ENCODE measurements around the gene CENPT. TPM values are rescaled to one million over a fixed set of nuclear protein-coding genes. Genes with fewer than 3 reads are reported as not detected.

CENPT gene
- total and polyA plus RNA-seq, 2 donors (not counting 3 experiments of a cell fraction or from before 2014, with no cell fraction given) = 60.3 to 61.3 TPM

- Histone ChIP-seq H3K9me1 (replicated peaks; ENCODE audit: control insufficient read depth, extremely low read depth, insufficient read depth, low read length) (no peaks in the 10 kb centered on the region), H3K9ac (replicated peaks; ENCODE audit: extremely low read depth, insufficient read depth, low read length) (no peak overlapping the region), H3K4me1 (ENCODE audit: control insufficient read depth, extremely low read depth, insufficient read depth, low read length) (peaks cover 15% of the 10 kb centered on the region), H3K27ac (ENCODE audit: insufficient read depth, low read depth, low read length) (no peak overlapping the region), H4K20me1 (replicated peaks; ENCODE audit: control insufficient read depth, extremely low read depth, insufficient read depth, low read length) (no peaks in the 10 kb centered on the region), H2AFZ (ENCODE audit: low read depth, low read length) (no peak overlapping the region), H3K79me2 (ENCODE audit: control insufficient read depth, insufficient read depth, low read length) (peaks cover 35% of the 10 kb centered on the region), H3K4me2 (ENCODE audit: insufficient read depth, low read length) (no peak overlapping the region), H3K9me3 (replicated peaks; ENCODE audit: control insufficient read depth, insufficient read depth, low read length) (no peaks in the 10 kb centered on the region), H3K4me3 (replicated peaks in 1 of 3; ENCODE audit: insufficient read depth in 1 of 3, low read depth in 1 of 3, low read length in 3 of 3) (no peak overlapping the region), H3K27me3 (ENCODE audit: control insufficient read depth in 2 of 2, insufficient read depth in 2 of 2, low read length in 2 of 2) (no peaks in the 10 kb centered on the region), H3K36me3 (ENCODE audit: control insufficient read depth in 2 of 2, extremely low read depth in 1 of 2, insufficient read depth in 2 of 2, low read length in 2 of 2) (peaks cover 16 to 62% of the 10 kb centered on the region in 2 experiments)
- intact Hi-C loops (cut with micrococcal nuclease) (no loop called here), dilution Hi-C loops (cut with MboI; ENCODE audit: extremely low pct_ligation_motif_present, low sequenced_read_pairs) (no loop called here)
- no peak for FAIRE-seq
- no peak for DNase-seq (ENCODE audit: low read depth, low spot score)
- TF ChIP-seq JUN (IDR thresholded peaks at IDR 0.05; ENCODE audit: borderline replicate concordance, insufficient read depth, insufficient read length, low read depth) (no peak), GATA2 (IDR thresholded peaks at IDR 0.05; ENCODE audit: insufficient read depth, insufficient read length, low read depth, low read length) (no peak), FOS (IDR thresholded peaks at IDR 0.05; ENCODE audit: borderline replicate concordance, insufficient read depth, low read length) (no peak), MYC (IDR thresholded peaks at IDR 0.05; ENCODE audit: low read depth, low read length) (no peak), EZH2 (IDR thresholded peaks at IDR 0.05; ENCODE audit: borderline replicate concordance, low read depth, low read length, severe bottlenecking) (no peak), CTCF (IDR thresholded peaks at IDR 0.05; ENCODE audit: extremely low read depth in 1 of 2, insufficient read depth in 1 of 2, low read depth in 1 of 2, low read length in 2 of 2) (no peak), POLR2A (IDR thresholded peaks at IDR 0.05; ENCODE audit: low read depth, low read length) (no peak), POLR2AphosphoS5 (IDR thresholded peaks at IDR 0.05; ENCODE audit: insufficient read depth, low read depth, low read length) (no peak)
- TF ChIP-seq, protein P1, sequence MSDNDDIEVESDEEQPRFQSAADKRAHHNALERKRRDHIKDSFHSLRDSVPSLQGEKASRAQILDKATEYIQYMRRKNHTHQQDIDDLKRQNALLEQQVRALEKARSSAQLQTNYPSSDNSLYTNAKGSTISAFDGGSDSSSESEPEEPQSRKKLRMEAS (IDR thresholded peaks at IDR 0.05; ENCODE audit: insufficient read depth, insufficient read length) = no peak
- ChIA-PET CTCF (interaction anchor here (1.0 kb wide), 1 partner anchor 59 kb away, joined by 3 read pairs; the partner anchor contains the start of gene PSMB10), POLR2A (no interaction called here)
- no TSS peak for BruUV-seq (replicated peaks)
These were observed 29.6 kb upstream of the CENPT start for GRCh38 chr16:67877064-67877463.
